HepG2 (cell line): ENCODE results near the gene APOA1. TPM values are rescaled to one million over a fixed set of nuclear protein-coding genes. Genes with fewer than 3 reads are reported as not detected.

Experiments
- ARNT ChIP-seq: fragments of 450-650 bp; IDR thresholded peaks from 2 replicates; pipeline ENCODE4 v1.6.1; 2017
- EHMT2 ChIP-seq: fragments of 200-600 bp; sonication (generic); IDR thresholded peaks from 2 replicates; pipeline ENCODE4 v1.7.0; 2017; ENCODE audit warnings: antibody characterized with exemption, low read depth, low read length, borderline replicate concordance
- IKZF4 ChIP-seq: sonication (generic); formaldehyde crosslinking; IDR thresholded peaks from 2 replicates; pipeline ENCODE4 v1.5.1; 2020; ENCODE audit warnings: borderline replicate concordance, mild to moderate bottlenecking, low read depth, missing genetic modification reagents; ENCODE audit errors: not compliant biosample characterization
- IRX3 ChIP-seq: sonication (generic); formaldehyde crosslinking; IDR thresholded peaks from 2 replicates; pipeline ENCODE4 v1.8.1; 2023; ENCODE audit warnings: mild to moderate bottlenecking, low read depth, missing genetic modification reagents, borderline replicate concordance
- KLF15 ChIP-seq: sonication (generic); formaldehyde crosslinking; IDR thresholded peaks from 2 replicates; pipeline ENCODE4 v1.8.1; 2023; ENCODE audit warnings: borderline replicate concordance, mild to moderate bottlenecking, inconsistent platforms, missing genetic modification reagents, mixed read lengths
- MEIS2 ChIP-seq: sonication (generic); formaldehyde crosslinking; IDR thresholded peaks from 2 replicates; pipeline ENCODE4 v1.9.0; 2021; ENCODE audit warnings: mild to moderate bottlenecking, missing genetic modification reagents
- MIXL1 ChIP-seq: IDR thresholded peaks from 2 replicates; pipeline ENCODE4 v1.6.1; 2016
- SATB2 ChIP-seq: sonication (generic); formaldehyde crosslinking; IDR thresholded peaks from 2 replicates; pipeline ENCODE4 v1.5.0; 2020; ENCODE audit warnings: missing genetic modification reagents
- SMAD9 ChIP-seq: sonication (generic); formaldehyde crosslinking; IDR thresholded peaks from 2 replicates; pipeline ENCODE4 v1.5.1; 2020; ENCODE audit warnings: mild to moderate bottlenecking, missing genetic modification reagents
- ZBTB3 ChIP-seq: sonication (generic); formaldehyde crosslinking; IDR thresholded peaks from 2 replicates; pipeline ENCODE4 v1.4.0; 2020; ENCODE audit warnings: low read depth, mild to moderate bottlenecking, moderate library complexity, missing genetic modification reagents, borderline replicate concordance
- ZNF766 ChIP-seq: sonication (generic); formaldehyde crosslinking; IDR thresholded peaks from 2 replicates; pipeline ENCODE4 v1.5.0; 2020; ENCODE audit warnings: missing genetic modification reagents, borderline replicate concordance
- ZSCAN9 ChIP-seq: IDR thresholded peaks from 2 replicates; pipeline ENCODE4 v1.6.1; 2016; ENCODE audit warnings: borderline replicate concordance
- polyA plus RNA-seq, 8 experiments: library from polyadenylated mRNA; depleted of rRNA in 3 of 8; stranded (reverse) in 7 of 8; unstranded in 1 of 8; fragments of >200 nt; fragmentation: Illumina TruSeq in 4 of 8; extraction: Trizol in 4 of 8; gene quantifications; 2 replicates each; pipeline versions ENCODE4 v1.2.1 to v1.2.3, GENCODE V29; 2011 to 2016; ENCODE audit warnings: low read depth in 4 of 8, missing spikeins in 1 of 8, mixed read lengths in 1 of 8; ENCODE audit not compliant: insufficient read depth in 1 of 8
- total RNA-seq, 5 experiments: library from RNA; depleted of rRNA; stranded (reverse); fragments of >200 nt; fragmentation: Illumina TruSeq; extraction: Trizol; gene quantifications; 2 replicates each; pipeline ENCODE4 v1.2.3, GENCODE V29; 2016; ENCODE audit warnings: low read depth in 1 of 5
- TF ChIP-seq, protein P1 (sequence below): sonication (generic); formaldehyde crosslinking; IDR thresholded peaks from 2 replicates; pipeline ENCODE4 v1.5.1; 2020; ENCODE audit warnings: missing genetic modification reagents, mild to moderate bottlenecking, borderline replicate concordance
- TF ChIP-seq, protein P2 (sequence below): sonication (generic); formaldehyde crosslinking; IDR thresholded peaks from 2 replicates; pipeline ENCODE4 v1.8.0; 2022; ENCODE audit warnings: mild to moderate bottlenecking, missing genetic modification reagents
- TF ChIP-seq, protein P3 (sequence below): sonication (generic); formaldehyde crosslinking; IDR thresholded peaks from 2 replicates; pipeline ENCODE4 v1.5.1; 2020; ENCODE audit warnings: missing genetic modification reagents, mild to moderate bottlenecking, borderline replicate concordance
- TF ChIP-seq, protein P4 (sequence below): sonication (generic); formaldehyde crosslinking; IDR thresholded peaks from 2 replicates; pipeline ENCODE4 v1.4.0; 2020; ENCODE audit warnings: mild to moderate bottlenecking, missing genetic modification reagents, borderline replicate concordance
- TF ChIP-seq, protein P5 (sequence below): sonication (generic); formaldehyde crosslinking; IDR thresholded peaks from 2 replicates; pipeline ENCODE4 v1.8.0; 2022; ENCODE audit warnings: missing genetic modification reagents, mild to moderate bottlenecking, borderline replicate concordance

The APOA1 gene
- total and polyA plus RNA-seq, 2 of the 13 experiments (the other 11 are each of a cell fraction or from before 2014, with no cell fraction given): 1,973 to 5,485 TPM

DNA sequence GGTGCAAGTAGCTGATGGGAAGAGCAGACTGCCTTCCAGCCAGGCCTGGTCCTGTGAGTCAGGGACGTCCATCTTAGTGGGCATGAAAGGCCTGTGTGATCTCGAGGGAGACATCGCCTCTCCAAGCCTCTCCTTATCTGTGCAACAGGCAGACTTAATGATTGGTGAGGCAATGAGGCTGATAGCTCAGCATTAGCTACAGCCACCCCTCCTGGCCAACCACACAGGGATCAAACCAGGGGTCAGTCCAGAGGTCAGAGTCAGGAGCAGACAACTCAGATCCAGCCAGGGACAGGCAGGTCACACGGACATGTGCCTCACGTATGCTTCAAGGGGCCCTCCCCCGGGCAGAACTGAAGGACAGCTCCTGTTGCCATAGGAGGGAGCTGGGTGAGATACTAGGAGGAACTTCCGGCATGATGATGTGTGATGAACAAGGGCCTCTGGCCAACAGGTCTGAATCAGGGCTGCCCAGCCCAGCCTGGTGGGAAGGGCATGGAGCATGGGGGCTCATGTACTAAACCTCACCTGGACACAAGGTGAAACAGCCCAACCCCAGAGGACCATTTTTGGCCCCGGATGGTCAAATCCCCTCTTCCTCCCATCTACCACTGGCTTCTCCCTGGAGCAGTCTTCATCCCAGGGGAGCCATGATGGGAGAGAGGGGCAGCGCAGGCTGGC is 10.5 kb downstream of the APOA1 start (continued):
- TF ChIP-seq ZBTB3 (CRISPR knock-in tag) (no peak; the same call in 1 of the 2 replicates), EHMT2 (no peak), KLF15 (CRISPR knock-in tag) (no peak), ARNT (no peak), IRX3 (CRISPR knock-in tag) (0 out of 2 replicates have a peak, but pooled peaks have one; percentile 49), MEIS2 (CRISPR knock-in tag) (no peak; the same call in none of the 2 replicates), SMAD9 (CRISPR knock-in tag) (no peak), IKZF4 (CRISPR knock-in tag) (peak; percentile 73), ZSCAN9 (peak; percentile 28; the same call in 1 of the 2 replicates), MIXL1 (CRISPR knock-in tag) (peak; percentile 96), ZNF766 (CRISPR knock-in tag) (no peak), SATB2 (no peak)
- TF ChIP-seq, protein P1, sequence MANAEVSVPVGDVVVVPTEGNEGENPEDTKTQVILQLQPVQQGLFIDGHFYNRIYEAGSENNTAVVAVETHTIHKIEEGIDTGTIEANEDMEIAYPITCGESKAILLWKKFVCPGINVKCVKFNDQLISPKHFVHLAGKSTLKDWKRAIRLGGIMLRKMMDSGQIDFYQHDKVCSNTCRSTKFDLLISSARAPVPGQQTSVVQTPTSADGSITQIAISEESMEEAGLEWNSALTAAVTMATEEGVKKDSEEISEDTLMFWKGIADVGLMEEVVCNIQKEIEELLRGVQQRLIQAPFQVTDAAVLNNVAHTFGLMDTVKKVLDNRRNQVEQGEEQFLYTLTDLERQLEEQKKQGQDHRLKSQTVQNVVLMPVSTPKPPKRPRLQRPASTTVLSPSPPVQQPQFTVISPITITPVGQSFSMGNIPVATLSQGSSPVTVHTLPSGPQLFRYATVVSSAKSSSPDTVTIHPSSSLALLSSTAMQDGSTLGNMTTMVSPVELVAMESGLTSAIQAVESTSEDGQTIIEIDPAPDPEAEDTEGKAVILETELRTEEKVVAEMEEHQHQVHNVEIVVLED: peak; percentile 48; the same call in 1 of the 2 replicates
- TF ChIP-seq, protein P2, sequence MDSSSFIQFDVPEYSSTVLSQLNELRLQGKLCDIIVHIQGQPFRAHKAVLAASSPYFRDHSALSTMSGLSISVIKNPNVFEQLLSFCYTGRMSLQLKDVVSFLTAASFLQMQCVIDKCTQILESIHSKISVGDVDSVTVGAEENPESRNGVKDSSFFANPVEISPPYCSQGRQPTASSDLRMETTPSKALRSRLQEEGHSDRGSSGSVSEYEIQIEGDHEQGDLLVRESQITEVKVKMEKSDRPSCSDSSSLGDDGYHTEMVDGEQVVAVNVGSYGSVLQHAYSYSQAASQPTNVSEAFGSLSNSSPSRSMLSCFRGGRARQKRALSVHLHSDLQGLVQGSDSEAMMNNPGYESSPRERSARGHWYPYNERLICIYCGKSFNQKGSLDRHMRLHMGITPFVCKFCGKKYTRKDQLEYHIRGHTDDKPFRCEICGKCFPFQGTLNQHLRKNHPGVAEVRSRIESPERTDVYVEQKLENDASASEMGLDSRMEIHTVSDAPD: peak; percentile 77; the same call in 1 of the 2 replicates
- TF ChIP-seq, protein P3, sequence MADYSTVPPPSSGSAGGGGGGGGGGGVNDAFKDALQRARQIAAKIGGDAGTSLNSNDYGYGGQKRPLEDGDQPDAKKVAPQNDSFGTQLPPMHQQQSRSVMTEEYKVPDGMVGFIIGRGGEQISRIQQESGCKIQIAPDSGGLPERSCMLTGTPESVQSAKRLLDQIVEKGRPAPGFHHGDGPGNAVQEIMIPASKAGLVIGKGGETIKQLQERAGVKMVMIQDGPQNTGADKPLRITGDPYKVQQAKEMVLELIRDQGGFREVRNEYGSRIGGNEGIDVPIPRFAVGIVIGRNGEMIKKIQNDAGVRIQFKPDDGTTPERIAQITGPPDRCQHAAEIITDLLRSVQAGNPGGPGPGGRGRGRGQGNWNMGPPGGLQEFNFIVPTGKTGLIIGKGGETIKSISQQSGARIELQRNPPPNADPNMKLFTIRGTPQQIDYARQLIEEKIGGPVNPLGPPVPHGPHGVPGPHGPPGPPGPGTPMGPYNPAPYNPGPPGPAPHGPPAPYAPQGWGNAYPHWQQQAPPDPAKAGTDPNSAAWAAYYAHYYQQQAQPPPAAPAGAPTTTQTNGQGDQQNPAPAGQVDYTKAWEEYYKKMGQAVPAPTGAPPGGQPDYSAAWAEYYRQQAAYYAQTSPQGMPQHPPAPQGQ (CRISPR knock-in tag): no peak
- TF ChIP-seq, protein P4, sequence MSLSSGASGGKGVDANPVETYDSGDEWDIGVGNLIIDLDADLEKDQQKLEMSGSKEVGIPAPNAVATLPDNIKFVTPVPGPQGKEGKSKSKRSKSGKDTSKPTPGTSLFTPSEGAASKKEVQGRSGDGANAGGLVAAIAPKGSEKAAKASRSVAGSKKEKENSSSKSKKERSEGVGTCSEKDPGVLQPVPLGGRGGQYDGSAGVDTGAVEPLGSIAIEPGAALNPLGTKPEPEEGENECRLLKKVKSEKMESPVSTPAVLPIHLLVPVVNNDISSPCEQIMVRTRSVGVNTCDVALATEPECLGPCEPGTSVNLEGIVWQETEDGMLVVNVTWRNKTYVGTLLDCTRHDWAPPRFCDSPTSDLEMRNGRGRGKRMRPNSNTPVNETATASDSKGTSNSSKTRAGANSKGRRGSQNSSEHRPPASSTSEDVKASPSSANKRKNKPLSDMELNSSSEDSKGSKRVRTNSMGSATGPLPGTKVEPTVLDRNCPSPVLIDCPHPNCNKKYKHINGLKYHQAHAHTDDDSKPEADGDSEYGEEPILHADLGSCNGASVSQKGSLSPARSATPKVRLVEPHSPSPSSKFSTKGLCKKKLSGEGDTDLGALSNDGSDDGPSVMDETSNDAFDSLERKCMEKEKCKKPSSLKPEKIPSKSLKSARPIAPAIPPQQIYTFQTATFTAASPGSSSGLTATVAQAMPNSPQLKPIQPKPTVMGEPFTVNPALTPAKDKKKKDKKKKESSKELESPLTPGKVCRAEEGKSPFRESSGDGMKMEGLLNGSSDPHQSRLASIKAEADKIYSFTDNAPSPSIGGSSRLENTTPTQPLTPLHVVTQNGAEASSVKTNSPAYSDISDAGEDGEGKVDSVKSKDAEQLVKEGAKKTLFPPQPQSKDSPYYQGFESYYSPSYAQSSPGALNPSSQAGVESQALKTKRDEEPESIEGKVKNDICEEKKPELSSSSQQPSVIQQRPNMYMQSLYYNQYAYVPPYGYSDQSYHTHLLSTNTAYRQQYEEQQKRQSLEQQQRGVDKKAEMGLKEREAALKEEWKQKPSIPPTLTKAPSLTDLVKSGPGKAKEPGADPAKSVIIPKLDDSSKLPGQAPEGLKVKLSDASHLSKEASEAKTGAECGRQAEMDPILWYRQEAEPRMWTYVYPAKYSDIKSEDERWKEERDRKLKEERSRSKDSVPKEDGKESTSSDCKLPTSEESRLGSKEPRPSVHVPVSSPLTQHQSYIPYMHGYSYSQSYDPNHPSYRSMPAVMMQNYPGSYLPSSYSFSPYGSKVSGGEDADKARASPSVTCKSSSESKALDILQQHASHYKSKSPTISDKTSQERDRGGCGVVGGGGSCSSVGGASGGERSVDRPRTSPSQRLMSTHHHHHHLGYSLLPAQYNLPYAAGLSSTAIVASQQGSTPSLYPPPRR (CRISPR knock-in tag): peak; percentile 90
- TF ChIP-seq, protein P5, sequence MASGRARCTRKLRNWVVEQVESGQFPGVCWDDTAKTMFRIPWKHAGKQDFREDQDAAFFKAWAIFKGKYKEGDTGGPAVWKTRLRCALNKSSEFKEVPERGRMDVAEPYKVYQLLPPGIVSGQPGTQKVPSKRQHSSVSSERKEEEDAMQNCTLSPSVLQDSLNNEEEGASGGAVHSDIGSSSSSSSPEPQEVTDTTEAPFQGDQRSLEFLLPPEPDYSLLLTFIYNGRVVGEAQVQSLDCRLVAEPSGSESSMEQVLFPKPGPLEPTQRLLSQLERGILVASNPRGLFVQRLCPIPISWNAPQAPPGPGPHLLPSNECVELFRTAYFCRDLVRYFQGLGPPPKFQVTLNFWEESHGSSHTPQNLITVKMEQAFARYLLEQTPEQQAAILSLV: peak; percentile 70; the same call in 1 of the 2 replicates
